H1 (cell line): Measurements from ENCODE around the gene SEC14L3. TPM values are rescaled to one million over a fixed set of nuclear protein-coding genes. Genes with fewer than 3 reads are reported as not detected.

ENCODE experiments used
- CTCF ChIA-PET: fragments of 300-600 bp; sonication (Branson Sonifier 250); formaldehyde crosslinking; loops from one replicate; lab custom pipeline; 2021; ENCODE audit not compliant: partially characterized antibody; lab: Charles Lee
- POLR2A ChIA-PET: fragments of 300-600 bp; sonication (Branson Sonifier 250); formaldehyde crosslinking; loops from one replicate; lab custom pipeline; 2021; ENCODE audit warnings: inconsistent platforms; ENCODE audit not compliant: partially characterized antibody; lab: Charles Lee
- DNase-seq, 2 experiments: peaks; one replicate each; pipeline versions ENCODE4 v3.0.0 to v3.0.0-alpha.2; 2010 to 2022; ENCODE audit warnings: low spot score in 2 of 2, low read depth in 1 of 2, mixed read lengths in 1 of 2
- FAIRE-seq: peaks from 2 replicates; lab custom pipeline; 2011; peaks lifted over from hg19 to GRCh38; lab: Jason Lieb, UNC
- H2AFZ ChIP-seq: 2 replicates; pipeline ENCODE4 v1.8.1; 2012; ENCODE audit warnings: low read length, inconsistent platforms
- H2AK5ac ChIP-seq: 2 replicates; pipeline ENCODE4 v1.6.1; 2013; ENCODE audit warnings: low read depth, low read length
- H2BK120ac ChIP-seq: replicated peaks from 2 replicates; pipeline ENCODE3; 2013; ENCODE audit warnings: low read depth, low read length, inconsistent platforms
- H2BK12ac ChIP-seq: 2 replicates; pipeline ENCODE4 v1.6.1; 2013; ENCODE audit warnings: low read depth, low read length
- H2BK15ac ChIP-seq: 2 replicates; pipeline ENCODE4 v1.6.1; 2013; ENCODE audit warnings: low read length
- H2BK20ac ChIP-seq: 2 replicates; pipeline ENCODE4 v1.6.1; 2013; ENCODE audit warnings: low read length
- H2BK5ac ChIP-seq: 2 replicates; pipeline ENCODE4 v1.6.1; 2013; ENCODE audit warnings: low read depth, low read length
- H3K14ac ChIP-seq: 2 replicates; pipeline ENCODE4 v1.6.1; 2013; ENCODE audit warnings: inconsistent platforms; ENCODE audit not compliant: insufficient read length
- H3K18ac ChIP-seq: 2 replicates; pipeline ENCODE4 v1.6.1; 2013; ENCODE audit warnings: low read length; ENCODE audit errors: extremely low read depth
- H3K23ac ChIP-seq: 2 replicates; pipeline ENCODE4 v1.6.1; 2013; ENCODE audit warnings: inconsistent platforms; ENCODE audit not compliant: insufficient read length
- H3K23me2 ChIP-seq: 2 replicates; pipeline ENCODE4 v1.6.1; 2013; ENCODE audit warnings: low read depth, low read length
- H3K27ac ChIP-seq: 2 replicates; pipeline ENCODE4 v1.6.1; 2011; ENCODE audit warnings: low read depth, low read length, inconsistent platforms
- H3K27me3 ChIP-seq, 4 experiments: replicated peaks in 1 of 4; 1 replicate in 1 of 4; 2 replicates in 3 of 4; pipeline versions ENCODE4 v1.6.1 to v1.8.1; 2011 to 2013; ENCODE audit warnings: low read length in 3 of 4, mild to moderate bottlenecking in 3 of 4, inconsistent platforms in 2 of 4, mixed read lengths in 2 of 4, moderate library complexity in 1 of 4; ENCODE audit not compliant: control insufficient read depth in 3 of 4, insufficient read depth in 3 of 4; ENCODE audit errors: extremely low read depth in 1 of 4
- H3K36me3 ChIP-seq, 4 experiments: 2 replicates each; pipeline versions ENCODE4 v1.6.1 to v1.8.1; 2011 to 2013; ENCODE audit warnings: mild to moderate bottlenecking in 4 of 4, low read length in 3 of 4, moderate library complexity in 2 of 4, control low read depth in 1 of 4, inconsistent platforms in 1 of 4; ENCODE audit not compliant: insufficient read depth in 4 of 4, control insufficient read depth in 2 of 4
- H3K4ac ChIP-seq: replicated peaks from 2 replicates; pipeline ENCODE3; 2013; ENCODE audit warnings: low read length, low read depth, mixed read lengths, inconsistent platforms; ENCODE audit not compliant: insufficient read length
- H3K4me1 ChIP-seq, 4 experiments: replicated peaks in 1 of 4; 1 replicate in 1 of 4; 2 replicates in 3 of 4; pipeline versions ENCODE4 v1.6.1 to v1.8.1; 2011 to 2013; ENCODE audit warnings: low read length in 3 of 4, inconsistent platforms in 2 of 4, mixed read lengths in 1 of 4; ENCODE audit not compliant: insufficient read depth in 4 of 4, control insufficient read depth in 3 of 4
- H3K4me2 ChIP-seq, 2 experiments: 2 replicates each; pipeline versions ENCODE4 v1.6.1 to v1.8.1; 2011 to 2013; ENCODE audit warnings: low read depth in 2 of 2, low read length in 2 of 2, control low read depth in 1 of 2, inconsistent platforms in 1 of 2, mild to moderate bottlenecking in 1 of 2; ENCODE audit not compliant: insufficient read depth in 1 of 2
- H3K4me3 ChIP-seq, 4 experiments: fragments of 200-600, 300-600 bp in 1 of 4; sonication (generic), shearing (Covaris generic), sonication (Bioruptor Twin) in 1 of 4; 2 replicates each; pipeline versions ENCODE4 v1.5.1 to v1.8.1; 2011 to 2016; ENCODE audit warnings: low read length in 4 of 4, low read depth in 3 of 4, control low read depth in 2 of 4, inconsistent platforms in 2 of 4, mild to moderate bottlenecking in 2 of 4, mixed read lengths in 1 of 4, moderate library complexity in 1 of 4; ENCODE audit not compliant: insufficient read depth in 2 of 4; ENCODE audit errors: extremely low read depth in 1 of 4
- H3K56ac ChIP-seq: replicated peaks from 2 replicates; pipeline ENCODE3; 2013; ENCODE audit warnings: low read depth, mild to moderate bottlenecking, mixed read lengths, low read length, inconsistent platforms; ENCODE audit not compliant: insufficient read length
- H3K79me1 ChIP-seq: 2 replicates; pipeline ENCODE4 v1.6.1; 2013; ENCODE audit warnings: low read depth, low read length, control low read depth
- H3K79me2 ChIP-seq, 2 experiments: 2 replicates each; pipeline versions ENCODE4 v1.6.1 to v1.8.1; 2012 to 2013; ENCODE audit warnings: low read length in 2 of 2, mild to moderate bottlenecking in 2 of 2, inconsistent platforms in 1 of 2; ENCODE audit not compliant: insufficient read depth in 2 of 2, control insufficient read depth in 1 of 2
- H3K9ac ChIP-seq, 4 experiments: replicated peaks in 1 of 4; 1 replicate in 1 of 4; 2 replicates in 3 of 4; pipeline versions ENCODE4 v1.6.1 to v1.8.1; 2011 to 2013; ENCODE audit warnings: low read depth in 3 of 4, low read length in 3 of 4, control low read depth in 2 of 4, mild to moderate bottlenecking in 2 of 4, moderate library complexity in 2 of 4, inconsistent platforms in 1 of 4; ENCODE audit errors: extremely low read depth in 1 of 4
- H3K9me3 ChIP-seq, 2 experiments: 2 replicates each; pipeline versions ENCODE4 v1.6.1 to v1.8.1; 2012 to 2013; ENCODE audit warnings: mild to moderate bottlenecking in 2 of 2, moderate library complexity in 2 of 2, control low read depth in 1 of 2, inconsistent platforms in 1 of 2, low read depth in 1 of 2, low read length in 1 of 2, mixed read lengths in 1 of 2; ENCODE audit not compliant: insufficient read depth in 2 of 2
- H4K20me1 ChIP-seq, 2 experiments: replicated peaks in 1 of 2; 2 replicates each; pipeline versions ENCODE3 to v1.8.1; 2011 to 2013; ENCODE audit warnings: inconsistent platforms in 2 of 2, low read length in 2 of 2, mild to moderate bottlenecking in 1 of 2; ENCODE audit not compliant: insufficient read depth in 2 of 2, control insufficient read depth in 1 of 2
- H4K5ac ChIP-seq: 2 replicates; pipeline ENCODE4 v1.6.1; 2013; ENCODE audit warnings: low read length, low read depth, mixed read lengths, inconsistent platforms; ENCODE audit not compliant: insufficient read length
- H4K8ac ChIP-seq: 2 replicates; pipeline ENCODE4 v1.8.0; 2013; ENCODE audit warnings: mild to moderate bottlenecking, moderate library complexity, low read length, inconsistent platforms; ENCODE audit not compliant: insufficient read depth; ENCODE audit errors: extremely low read depth
- H4K91ac ChIP-seq: replicated peaks from 2 replicates; pipeline ENCODE3; 2013; ENCODE audit warnings: low read length, mixed read lengths, inconsistent platforms; ENCODE audit not compliant: insufficient read length
- CTBP2 ChIP-seq: IDR thresholded peaks from 2 replicates; pipeline ENCODE4 v1.7.0; 2011; ENCODE audit warnings: borderline replicate concordance, mild to moderate bottlenecking, moderate library complexity, mixed read lengths, low read length; ENCODE audit not compliant: insufficient read depth, insufficient read length
- EGR1 ChIP-seq: IDR thresholded peaks from 2 replicates; pipeline ENCODE4 v1.6.1; 2011; ENCODE audit warnings: low read depth, low read length, borderline replicate concordance
- TAF1 ChIP-seq: IDR thresholded peaks from 2 replicates; pipeline ENCODE4 v1.6.1; 2011; ENCODE audit warnings: mild to moderate bottlenecking, low read depth, low read length
- WGBS, 2 experiments: shearing (Covaris generic) in 1 of 2; methylation state at CpG; one replicate each; pipeline versions ENCODE4 v1.1.6 to v1.1.7; 2013 to 2015; ENCODE audit warnings: low lambda C conversion rate in 2 of 2, mixed read lengths in 2 of 2, inconsistent platforms in 1 of 2, low coverage in 1 of 2, missing lambda C conversion rate in 1 of 2; ENCODE audit not compliant: insufficient replicate concordance in 2 of 2, insufficient coverage in 1 of 2, insufficient read length in 1 of 2; ENCODE audit errors: extremely low coverage in 1 of 2, missing lambda C conversion rate in 1 of 2; 5-methylcytosine and 5-hydroxymethylcytosine counted together
- polyA plus RNA-seq, 7 experiments: library from polyadenylated mRNA; depleted of rRNA in 3 of 7; stranded (reverse) in 5 of 7; unstranded in 2 of 7; fragments of >200 nt in 5 of 7; fragments of 200-250 nt in 2 of 7; gene quantifications; 1 replicate in 5 of 7; 2 replicates in 1 of 7; 4 replicates in 1 of 7; pipeline versions ENCODE4 v1.2.1 to v1.2.3, GENCODE V29; 2011 to 2013; ENCODE audit warnings: missing spikeins in 2 of 7, mixed read lengths in 2 of 7
- total RNA-seq: library from RNA; stranded (reverse); fragmentation: NEBNext Ultra II Directional; extraction: Animal tissue kit (Norgen Biotek cat#: 25700); gene quantifications from 2 replicates; pipeline ENCODE4 v1.2.1, GENCODE V29; 2021
- TF ChIP-seq, protein P1 (sequence below), 3 experiments: IDR thresholded peaks; 1 replicate in 2 of 3; 2 replicates in 1 of 3; pipeline versions ENCODE4 v1.5.1 to v1.6.1; 2011; ENCODE audit warnings: low read length in 3 of 3, mild to moderate bottlenecking in 3 of 3, inconsistent platforms in 2 of 3, low read depth in 1 of 3, moderate library complexity in 1 of 3; ENCODE audit not compliant: insufficient read depth in 1 of 3; ENCODE audit errors: control extremely low read depth in 1 of 3

SEC14L3 gene
- total and polyA plus RNA-seq, 2 of the 8 experiments (the other 6 are each of a cell fraction or from before 2014, with no cell fraction given): not detected

DNA sequence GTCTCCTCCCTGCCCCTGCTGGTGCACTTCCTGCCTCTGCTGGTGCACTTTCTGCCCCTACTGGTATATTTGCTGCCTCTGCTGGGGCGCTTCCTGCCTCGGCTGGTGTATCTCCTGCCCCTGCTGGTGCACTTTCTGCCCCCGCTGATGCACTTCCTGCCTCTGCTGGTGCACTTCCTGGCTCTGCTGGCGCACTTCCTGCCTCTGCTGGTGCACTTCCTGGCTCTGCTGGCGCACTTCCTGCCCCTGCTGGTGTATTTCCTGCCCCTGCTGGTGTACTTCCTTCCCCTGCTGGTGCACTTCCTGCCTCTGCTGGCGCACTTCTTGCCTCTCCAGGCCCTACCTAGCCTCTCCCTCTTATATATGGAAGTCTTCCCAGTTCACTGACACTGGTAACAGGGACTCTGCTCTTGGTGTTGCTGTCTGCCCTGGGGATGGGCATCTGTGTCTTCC, 36.1 kb downstream of the SEC14L3 start:
- Histone ChIP-seq H2BK5ac (no peak overlapping the region), H2AK5ac (peak overlapping the region; percentile 65; the same call in 1 of the 2 replicates), H3K56ac (no peak overlapping the region), H3K14ac (no peak overlapping the region), H2BK20ac (peak overlapping the region; percentile 61; the same call in 1 of the 2 replicates), H4K5ac (no peak overlapping the region), H3K23me2 (no peaks in the 10 kb centered on the region), H3K79me2 (no peaks in the 10 kb centered on the region), H3K4ac (no peak overlapping the region), H4K20me1 (no peaks in the 10 kb centered on the region), H2BK120ac (no peak overlapping the region), H3K27ac (no peak overlapping the region), H2BK12ac (peak overlapping the region; percentile 39; the same call in 1 of the 2 replicates), H3K27me3 (no peaks in the 10 kb centered on the region), H3K18ac (no peak overlapping the region), H2AFZ (no peak overlapping the region), H2BK15ac (no peak overlapping the region), H3K23ac (no peak overlapping the region), H4K91ac (no peak overlapping the region), H3K4me3 (no peak overlapping the region), H4K8ac (peak overlapping the region; percentile 1; the same call in 1 of the 2 replicates), H3K79me1 (no peaks in the 10 kb centered on the region), H3K4me1 (peaks cover 0 to 3% (median 0%) of the 10 kb centered on the region in 4 experiments; a peak in 1 of 7 replicates), H3K9ac (no peak overlapping the region), H3K4me2 (no peak overlapping the region), H3K9me3 (peaks cover 0 to 6% of the 10 kb centered on the region in 2 experiments; a peak in 1 of 4 replicates), H3K36me3 (no peaks in the 10 kb centered on the region)
- POLR2A ChIA-PET: interaction anchor here (1.1 to 1.3 kb wide), 2 partner anchors 9 to 12 kb away, joined by 3 to 4 read pairs; no protein-coding TSS in a partner anchor
- 86% methylated on average over 6 of the region's 6 CpGs; no CpG with 5 or more reads in 1 of the 2 experiments for WGBS, 2 experiments
- DNase-seq: no peak
- CTCF ChIA-PET: interaction anchor here (1.0 to 3.6 kb wide), 6 partner anchors 9 to 93 kb away, joined by 3 to 25 read pairs (median 6); partner anchors contain the start of gene MTFP1
- FAIRE-seq: no peak
- TF ChIP-seq CTBP2 (no peak), EGR1 (peak; percentile 68; the same call in 1 of the 2 replicates), TAF1 (no peak)
- TF ChIP-seq, protein P1, sequence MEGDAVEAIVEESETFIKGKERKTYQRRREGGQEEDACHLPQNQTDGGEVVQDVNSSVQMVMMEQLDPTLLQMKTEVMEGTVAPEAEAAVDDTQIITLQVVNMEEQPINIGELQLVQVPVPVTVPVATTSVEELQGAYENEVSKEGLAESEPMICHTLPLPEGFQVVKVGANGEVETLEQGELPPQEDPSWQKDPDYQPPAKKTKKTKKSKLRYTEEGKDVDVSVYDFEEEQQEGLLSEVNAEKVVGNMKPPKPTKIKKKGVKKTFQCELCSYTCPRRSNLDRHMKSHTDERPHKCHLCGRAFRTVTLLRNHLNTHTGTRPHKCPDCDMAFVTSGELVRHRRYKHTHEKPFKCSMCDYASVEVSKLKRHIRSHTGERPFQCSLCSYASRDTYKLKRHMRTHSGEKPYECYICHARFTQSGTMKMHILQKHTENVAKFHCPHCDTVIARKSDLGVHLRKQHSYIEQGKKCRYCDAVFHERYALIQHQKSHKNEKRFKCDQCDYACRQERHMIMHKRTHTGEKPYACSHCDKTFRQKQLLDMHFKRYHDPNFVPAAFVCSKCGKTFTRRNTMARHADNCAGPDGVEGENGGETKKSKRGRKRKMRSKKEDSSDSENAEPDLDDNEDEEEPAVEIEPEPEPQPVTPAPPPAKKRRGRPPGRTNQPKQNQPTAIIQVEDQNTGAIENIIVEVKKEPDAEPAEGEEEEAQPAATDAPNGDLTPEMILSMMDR (IDR thresholded peaks at IDR 0.05; ENCODE audit: control extremely low read depth in 1 of 3, insufficient read depth in 1 of 3, low read depth in 1 of 3, low read length in 3 of 3): peak in 1 of 3 experiments; percentile 14; a peak in 1 of 4 replicates
